ENCODE data around the gene QPRT. TPM values are rescaled to one million over a fixed set of nuclear protein-coding genes. Genes with fewer than 3 reads are reported as not detected.

The QPRT gene
- total and polyA plus RNA-seq, 2 experiments from 2014 or later: 65.4 to 128 TPM

- Mint-ChIP-seq H3K36me3 (ENCODE audit: low read depth) (no peaks in the 10 kb centered on the region), H3K27ac (no peak overlapping the region), H3K27me3 (ENCODE audit: insufficient read depth, low read depth, poor library complexity) (peaks cover 9% of the 10 kb centered on the region), H3K4me1 (peaks cover 8% of the 10 kb centered on the region), H3K9me3 (no peaks in the 10 kb centered on the region), H3K4me3 (no peak overlapping the region)
- DNase-seq (ENCODE audit: low spot score) (no peak), ATAC-seq (no peak)
- H3K4me2 ChIP-seq: no peak overlapping the region
- no peak overlapping the region for H3K4me3 ChIP-seq
- H3F3A ChIP-seq (replicated peaks; ENCODE audit: low read depth): peaks cover 10% of the 10 kb centered on the region
- H3K79me2 ChIP-seq (replicated peaks; ENCODE audit: insufficient read depth): no peaks in the 10 kb centered on the region
- H4K20me1 ChIP-seq (replicated peaks; ENCODE audit: insufficient read depth): no peaks in the 10 kb centered on the region
- H3K27ac ChIP-seq (ENCODE audit: low read depth): no peak overlapping the region
- no peaks in the 10 kb centered on the region for H3K9me2 ChIP-seq (ENCODE audit: insufficient read depth)
- TF ChIP-seq EZH2 (IDR thresholded peaks at IDR 0.05; ENCODE audit: low read depth, unreplicated experiment): no peak
- H3K27me3 ChIP-seq (ENCODE audit: insufficient read depth): no peaks in the 10 kb centered on the region
- H3K4me1 ChIP-seq (ENCODE audit: insufficient read depth): peaks cover 7% of the 10 kb centered on the region; the same call in 1 of the 2 replicates
- H2AFZ ChIP-seq: no peak overlapping the region
- no peaks in the 10 kb centered on the region for H3K36me3 ChIP-seq (ENCODE audit: insufficient read depth)
Measured at GRCh38 chr16:29673501-29673900, 5.5 kb upstream of the QPRT start.

- Mint-ChIP-seq H3K4me1 (peaks cover 8% of the 10 kb centered on the region), H3K27ac (peak overlapping the region; percentile 83), H3K9me3 (no peaks in the 10 kb centered on the region), H3K36me3 (ENCODE audit: low read depth) (no peaks in the 10 kb centered on the region), H3K4me3 (no peak overlapping the region), H3K27me3 (ENCODE audit: insufficient read depth, low read depth, poor library complexity) (peaks cover 9% of the 10 kb centered on the region)
- Histone ChIP-seq H3K36me3 (ENCODE audit: insufficient read depth) (no peaks in the 10 kb centered on the region), H3K9me2 (ENCODE audit: insufficient read depth) (no peaks in the 10 kb centered on the region), H3K27ac (ENCODE audit: low read depth) (0 out of 2 replicates have a peak overlapping the region, but pooled peaks have one; percentile 32), H4K20me1 (replicated peaks; ENCODE audit: insufficient read depth) (no peaks in the 10 kb centered on the region), H3K4me2 (no peak overlapping the region), H3K79me2 (replicated peaks; ENCODE audit: insufficient read depth) (no peaks in the 10 kb centered on the region), H3K27me3 (ENCODE audit: insufficient read depth) (no peaks in the 10 kb centered on the region), H3K4me3 (no peak overlapping the region), H2AFZ (no peak overlapping the region; the same call in 1 of the 2 replicates), H3F3A (replicated peaks; ENCODE audit: low read depth) (peaks cover 13% of the 10 kb centered on the region), H3K4me1 (ENCODE audit: insufficient read depth) (peaks cover 10% of the 10 kb centered on the region; the same call in 1 of the 2 replicates)
- DNase-seq (ENCODE audit: low spot score) (no peak), ATAC-seq (no peak)
- no peak for TF ChIP-seq REST (IDR thresholded peaks at IDR 0.05; ENCODE audit: unreplicated experiment)
- no peak for TF ChIP-seq NANOG (IDR thresholded peaks at IDR 0.05; ENCODE audit: borderline replicate concordance)
- no peak for TF ChIP-seq JUNB (IDR thresholded peaks at IDR 0.05; ENCODE audit: unreplicated experiment)
- TF ChIP-seq EZH2 (IDR thresholded peaks at IDR 0.05; ENCODE audit: low read depth, unreplicated experiment): no peak
- no peak for TF ChIP-seq STAT1 (IDR thresholded peaks at IDR 0.05; ENCODE audit: unreplicated experiment)
- TF ChIP-seq ZNF331 (CRISPR knock-in tag; IDR thresholded peaks at IDR 0.05; ENCODE audit: low read depth): no peak
- TF ChIP-seq ETS1 (IDR thresholded peaks at IDR 0.05): no peak
- TF ChIP-seq CTCF (conservative IDR thresholded peaks at IDR 0.05; ENCODE audit: low read depth in 2 of 2): no peak
- TF ChIP-seq ZNF114 (CRISPR knock-in tag; IDR thresholded peaks at IDR 0.05): no peak
- no peak for TF ChIP-seq POLR2AphosphoS5 (IDR thresholded peaks at IDR 0.05; ENCODE audit: low read depth)
- TF ChIP-seq CREB1 (CRISPR knock-in tag; IDR thresholded peaks at IDR 0.05; ENCODE audit: low read depth): no peak
Measured at GRCh38 chr16:29674188-29674587, 4.8 kb upstream of the QPRT start.

Data from GM23338 (cell line).